ENCODE data around the gene SLC25A26.
"Not testable (repeated sequence)": the region's sequence is repeated elsewhere in the genome, so short reads cannot be mapped to it uniquely, and the experiment has no call there.

Gene SLC25A26

GRCh38 chr3:66270701-66271100, 49.9 kb downstream of the SLC25A26 start:
- DNase-seq: no peak

DNA sequence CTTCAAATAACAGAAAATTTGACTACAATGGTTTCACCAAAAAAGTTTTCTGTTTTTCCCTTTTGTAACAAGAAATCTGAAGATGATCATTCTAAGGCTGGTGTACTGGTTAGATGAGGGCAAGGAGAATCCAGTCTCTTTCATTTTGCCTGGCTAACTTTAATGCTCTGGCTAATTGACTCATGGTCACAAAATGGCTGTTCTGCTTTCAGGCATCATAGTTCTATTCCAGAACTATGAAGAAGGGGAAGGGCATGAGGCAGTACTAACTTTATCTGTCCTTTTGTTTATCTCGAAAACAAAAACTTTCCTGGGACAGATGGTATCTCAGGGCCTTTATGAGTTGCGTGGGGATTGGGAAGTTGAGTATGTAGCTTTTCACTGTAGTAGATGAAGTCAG, 50.4 kb downstream of the SLC25A26 start:
- DNase-seq: no peak

DNA sequence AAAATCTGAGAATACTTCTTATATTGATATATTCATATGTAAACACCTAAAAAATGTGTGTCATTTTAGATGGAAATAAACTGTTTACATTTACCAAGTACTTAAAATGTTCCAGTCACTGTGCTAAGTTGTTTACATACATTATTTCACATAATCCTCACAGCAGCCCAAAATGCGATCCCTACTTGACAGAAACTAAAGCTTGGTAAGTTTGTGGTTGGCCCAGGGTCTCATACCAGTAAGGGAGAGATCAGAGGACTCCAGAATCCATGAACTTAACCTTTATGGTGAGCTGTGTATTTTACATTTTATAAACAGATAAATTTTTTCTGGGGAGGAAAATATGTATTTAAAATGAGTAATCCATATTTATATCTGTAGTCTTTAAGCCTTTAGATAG, 51.2 kb downstream of the SLC25A26 start:
- no peak for DNase-seq

DNA sequence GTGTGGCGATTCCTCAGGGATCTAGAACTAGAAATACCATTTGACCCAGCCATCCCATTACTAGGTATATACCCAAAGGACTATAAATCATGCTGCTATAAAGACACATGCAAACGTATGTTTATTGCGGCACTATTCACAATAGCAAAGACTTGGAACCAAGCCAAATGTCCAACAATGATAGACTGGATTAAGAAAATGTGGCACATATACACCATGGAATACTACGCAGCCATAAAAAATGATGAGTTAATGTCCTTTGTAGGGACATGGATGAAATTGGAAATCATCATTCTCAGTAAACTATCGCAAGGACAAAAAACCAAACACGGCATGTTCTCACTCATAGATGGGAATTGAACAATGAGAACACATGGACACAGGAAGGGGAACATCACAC, 54.0 kb downstream of the SLC25A26 start:
- DNase-seq: not testable (repeated sequence)

- no peak for DNase-seq
These were observed 56.0 kb downstream of the SLC25A26 start for GRCh38 chr3:66276705-66277274.

- DNase-seq: no peak
These were observed 58.4 kb downstream of the SLC25A26 start for GRCh38 chr3:66279168-66279567.

DNA sequence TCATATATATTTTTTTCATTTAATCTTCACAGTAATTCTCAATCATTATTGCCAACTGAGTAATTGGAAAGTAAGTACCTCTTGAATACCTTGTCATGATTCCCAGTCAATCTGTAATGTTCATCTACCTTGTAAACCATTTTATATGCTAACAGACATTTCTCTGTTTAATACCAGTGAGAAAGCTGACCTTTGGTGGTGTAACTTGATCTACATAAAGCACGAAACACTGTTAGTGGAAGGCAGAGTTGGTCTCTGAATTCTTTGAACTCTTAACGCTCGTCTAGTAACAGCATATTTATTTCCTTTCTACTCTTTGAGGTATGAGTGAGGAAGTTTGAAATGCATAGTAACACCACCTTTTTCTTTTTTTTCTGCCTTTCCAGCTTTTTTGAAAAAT, 59.5 kb downstream of the SLC25A26 start:
- no peak for DNase-seq

DNA sequence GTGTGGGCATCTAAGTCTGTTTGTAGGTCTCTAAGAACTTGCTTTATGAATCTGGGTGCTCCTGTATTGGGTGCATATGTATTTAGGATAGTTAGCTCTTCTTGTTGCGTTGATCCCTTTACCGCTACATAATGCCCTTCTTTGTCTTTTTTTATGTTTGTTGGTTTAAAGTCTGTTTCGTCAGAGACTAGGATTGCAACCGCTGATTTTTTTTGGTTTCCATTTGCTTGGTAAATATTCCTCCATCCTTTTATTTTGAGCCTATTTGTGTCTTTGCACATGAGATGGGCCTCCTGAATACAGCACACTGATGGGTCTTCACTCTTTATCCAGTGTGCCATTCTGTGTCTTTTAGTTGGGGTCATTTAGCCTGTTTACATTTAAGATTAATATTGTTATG, 71.1 kb downstream of the SLC25A26 start:
- DNase-seq: not testable (repeated sequence)

- DNase-seq: no peak
These were observed 76.6 kb downstream of the SLC25A26 start for GRCh38 chr3:66297260-66297873.

DNA sequence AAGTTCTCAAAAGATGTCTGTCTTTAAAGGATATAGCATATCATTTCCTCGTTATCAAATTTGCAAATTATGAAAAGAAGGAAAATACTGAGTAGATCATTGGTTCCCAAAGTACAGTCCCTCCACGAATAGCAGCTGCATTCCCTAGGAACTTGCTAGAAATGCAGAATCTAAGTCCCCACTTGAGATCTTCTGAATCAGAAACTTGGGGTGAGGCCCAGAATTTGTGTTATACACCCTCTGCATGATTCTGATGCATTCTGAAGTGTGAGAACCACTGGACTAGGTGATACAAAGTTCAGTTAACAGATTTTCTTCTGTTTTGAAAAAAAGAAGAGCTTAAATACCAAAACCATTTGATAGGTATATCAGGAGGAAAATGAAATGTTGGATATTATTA, 77.1 kb downstream of the SLC25A26 start:
- no peak for DNase-seq

- no peak for DNase-seq
These were observed 77.8 kb downstream of the SLC25A26 start for GRCh38 chr3:66298591-66298990.

- not testable (repeated sequence) for DNase-seq
These were observed 78.3 kb downstream of the SLC25A26 start for GRCh38 chr3:66299085-66299484.

- no peak for DNase-seq
These were observed 79.1 kb downstream of the SLC25A26 start for GRCh38 chr3:66299891-66300290.

- DNase-seq: no peak
These were observed 81.5 kb downstream of the SLC25A26 start for GRCh38 chr3:66302288-66302687.

- DNase-seq: no peak
These were observed 82.7 kb downstream of the SLC25A26 start for GRCh38 chr3:66303491-66303901.

GRCh38 chr3:66304293-66304692, 83.5 kb downstream of the SLC25A26 start:
- DNase-seq: no peak

- DNase-seq: not testable (repeated sequence)
These were observed 85.3 kb downstream of the SLC25A26 start for GRCh38 chr3:66306086-66306485.

GRCh38 chr3:66306991-66307390, 86.2 kb downstream of the SLC25A26 start:
- DNase-seq: not testable (repeated sequence)

- DNase-seq: no peak
These were observed 91.2 kb downstream of the SLC25A26 start for GRCh38 chr3:66312039-66312438.

DNA sequence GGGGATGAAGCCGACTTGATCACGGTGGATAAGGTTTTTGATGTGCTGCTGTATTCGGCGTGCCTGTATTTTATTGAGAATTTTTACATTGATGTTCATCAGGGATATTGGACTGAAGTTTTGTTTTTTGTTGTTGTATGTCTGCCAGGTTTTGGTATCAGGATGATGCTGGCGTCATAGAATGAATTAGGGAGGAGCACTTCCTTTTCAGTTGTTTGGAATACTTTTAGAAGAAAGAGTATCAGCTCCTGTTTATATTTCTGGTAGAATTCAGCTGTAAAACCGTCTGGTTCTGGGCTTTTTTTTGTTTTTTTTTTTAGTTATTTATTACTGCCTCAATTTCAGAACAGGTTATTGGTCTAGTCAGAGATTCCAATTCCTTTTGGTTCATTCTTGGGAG, 93.7 kb downstream of the SLC25A26 start:
- no peak for DNase-seq

DNA sequence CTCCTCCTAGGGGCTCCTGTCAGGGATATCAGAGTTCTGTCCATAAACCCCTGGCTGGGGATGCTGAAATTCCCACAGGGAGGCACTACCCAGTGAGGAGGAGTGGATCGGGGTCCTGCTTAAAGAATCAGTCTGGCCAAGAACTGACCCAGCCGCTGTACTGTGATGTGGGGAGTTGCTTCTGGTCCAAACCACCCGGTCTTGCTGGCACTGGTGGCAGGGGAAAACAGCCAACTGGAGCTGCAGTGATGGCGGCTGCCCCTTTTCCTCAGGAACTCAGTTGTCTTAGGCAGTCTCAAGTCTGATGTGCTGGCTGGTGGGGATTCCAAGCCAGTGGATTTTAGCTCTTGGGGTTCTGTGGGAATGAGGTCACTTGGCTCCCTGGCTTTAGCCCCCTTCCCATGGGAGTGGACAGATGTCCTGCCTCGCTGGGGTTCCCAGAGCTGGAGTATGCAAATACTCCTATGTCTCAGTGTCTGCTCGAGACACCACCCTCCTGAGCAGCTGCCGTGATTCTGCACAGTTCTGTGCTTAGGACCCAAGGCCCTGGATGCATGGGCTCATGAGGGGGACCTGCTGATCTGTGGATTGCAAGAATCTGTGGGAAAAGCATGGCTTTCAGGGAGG, 97.1 kb downstream of the SLC25A26 start:
- no peak for DNase-seq

DNA sequence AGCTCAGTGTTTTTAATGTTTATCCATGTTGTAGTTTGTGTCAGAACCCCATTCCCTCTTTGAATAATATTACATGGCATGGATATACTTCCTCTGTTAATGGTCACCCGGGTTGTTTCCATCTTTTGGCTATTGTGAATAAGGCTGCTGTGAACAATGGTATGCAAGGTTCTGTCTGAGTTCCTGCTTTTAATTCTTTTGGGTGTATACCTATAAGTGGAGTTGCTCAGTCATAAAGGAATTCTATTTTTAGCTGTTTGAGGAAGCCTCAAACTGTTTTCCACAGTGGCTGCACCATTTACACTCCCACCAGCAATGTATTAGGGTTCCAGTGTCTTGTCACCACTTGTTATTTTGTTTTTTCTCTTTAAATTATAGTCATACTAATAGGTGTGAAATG, 99.6 kb downstream of the SLC25A26 start:
- DNase-seq: no peak

DNA sequence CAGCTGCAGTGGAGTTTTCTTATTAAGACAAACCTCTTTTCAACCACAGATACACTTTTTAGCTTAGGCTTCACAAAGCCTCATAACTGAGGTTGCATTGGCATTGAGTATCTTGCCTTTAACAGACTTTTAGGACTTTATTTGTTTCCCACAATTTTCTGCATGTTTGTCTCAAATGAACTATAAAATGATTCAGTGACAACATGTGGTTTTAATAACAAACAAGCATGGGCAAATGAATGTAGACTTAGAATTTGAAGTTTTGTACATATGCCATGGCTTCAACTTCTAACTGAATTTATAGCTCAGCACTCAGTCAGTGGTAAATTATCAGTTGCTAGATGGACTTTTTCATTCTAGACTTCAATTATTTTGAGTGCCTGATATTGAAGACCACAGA, 101.6 kb downstream of the SLC25A26 start:
- no peak for DNase-seq

- DNase-seq: no peak
These were observed 105.5 kb downstream of the SLC25A26 start for GRCh38 chr3:66326340-66326739.

GRCh38 chr3:66335671-66336070, 114.9 kb downstream of the SLC25A26 start:
- no peak for DNase-seq

Measured in activated CD8-positive, alpha-beta memory T cell treated with anti-CD3 and anti-CD28 coated beads, Interleukin-2, amount 50 U/mL, for 48 hours (primary cell).